NCI-H1930 (cell line): ENCODE measurements around the gene NEXN.

ENCODE experiments used
- DNase-seq, 2 experiments: peaks; one replicate each; lab custom pipeline; 2025; lab: John Stamatoyannopoulos, UW

The NEXN gene

GRCh38 chr1:77888081-77888780 is at the start of gene NEXN:
TSS of gene NEXN (plus strand) at chr1:77888624. CDS start at chr1:77916107, 27,483 bp downstream.
- DNase-seq, result peak in 1 of 2 experiments; percentile 17

DNA sequence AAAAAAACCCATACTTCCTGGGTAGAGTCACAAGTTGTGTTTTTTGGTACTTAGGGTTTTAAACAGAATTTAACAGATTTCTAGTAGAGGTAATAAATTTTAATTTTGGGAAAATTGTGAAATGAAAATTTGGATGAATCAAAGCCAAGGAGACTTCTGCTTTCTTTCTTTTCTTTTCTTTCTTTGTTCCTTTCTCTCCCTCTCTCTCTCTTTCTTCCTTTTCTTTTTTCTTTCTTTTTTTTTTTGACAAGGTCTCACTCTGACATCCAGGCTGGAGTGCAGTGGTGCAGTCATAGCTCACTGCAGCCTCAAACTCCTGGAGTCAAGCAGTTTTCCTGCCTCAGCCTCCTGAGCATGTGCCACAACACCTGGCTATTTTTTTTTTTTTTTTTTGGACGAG is 46.9 kb upstream of the NEXN start:
- no peak for DNase-seq

DNA sequence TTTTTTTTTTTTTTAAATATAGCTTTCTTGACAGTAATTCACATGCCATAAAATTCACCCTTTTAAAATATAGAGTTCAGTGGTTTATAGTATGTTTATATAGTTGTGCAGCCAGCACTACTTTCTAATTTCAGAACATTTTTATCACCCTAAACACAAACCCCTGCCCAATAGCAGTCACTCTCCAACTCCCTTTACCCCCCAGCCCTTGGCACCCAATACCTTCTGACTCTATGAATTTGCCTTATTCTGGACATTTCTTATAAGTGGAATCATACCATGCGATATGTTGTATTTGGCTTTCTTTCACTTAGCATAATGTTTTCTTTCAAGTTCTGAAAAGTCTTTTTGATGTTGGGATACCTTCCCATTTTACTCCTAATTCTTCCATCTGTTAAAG is 42.5 kb upstream of the NEXN start:
- no peak for DNase-seq

GRCh38 chr1:77846966-77847365 is 41.5 kb upstream of the NEXN start:
- DNase-seq, result no peak

DNA sequence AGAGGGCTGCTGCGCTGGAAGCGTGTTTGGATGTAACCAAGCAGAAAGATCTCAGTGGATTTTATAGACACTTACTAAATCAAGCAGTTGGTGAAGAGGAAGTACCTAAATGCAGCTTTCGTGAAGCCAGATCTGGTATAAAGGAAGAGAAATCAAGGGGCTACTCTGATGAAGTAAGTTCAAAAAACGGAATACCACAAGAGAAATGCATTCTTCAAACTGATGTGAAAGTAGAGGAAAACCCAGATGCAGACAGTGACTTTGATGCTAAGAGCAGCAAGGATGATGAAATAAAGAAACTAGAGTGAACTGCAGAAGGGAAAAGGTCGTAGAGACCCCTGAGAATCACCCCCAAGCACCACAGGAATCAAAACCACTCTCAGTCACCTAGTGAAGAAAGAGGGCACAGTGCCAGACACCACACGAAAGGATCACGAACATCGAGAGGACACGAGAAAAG is 40.8 kb upstream of the NEXN start:
- no peak for DNase-seq

- DNase-seq, result no peak
Observed at GRCh38 chr1:77850082-77850481, 38.3 kb upstream of the NEXN start.

DNA sequence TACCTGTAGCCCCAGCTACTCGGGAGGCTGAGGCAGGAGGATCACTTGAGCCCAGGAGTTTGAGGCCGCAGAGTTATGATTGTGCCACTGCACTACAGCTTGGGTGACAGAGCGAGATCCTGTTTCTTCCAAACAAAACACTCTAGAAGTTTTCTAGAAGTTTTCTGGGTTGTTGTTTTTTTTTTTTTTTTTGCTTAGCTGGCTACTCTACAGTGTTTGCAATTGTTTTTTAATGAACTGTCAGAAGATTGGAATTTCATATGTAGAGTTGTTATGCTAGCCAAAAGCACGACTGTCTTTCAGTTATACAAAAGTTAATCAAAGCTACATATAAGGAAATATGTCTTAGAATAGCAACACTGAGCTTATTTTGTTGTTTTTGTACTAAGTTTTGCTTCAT is 30.9 kb upstream of the NEXN start:
- DNase-seq, result no peak

GRCh38 chr1:77858725-77859124 is 29.7 kb upstream of the NEXN start:
- no peak for DNase-seq

DNA sequence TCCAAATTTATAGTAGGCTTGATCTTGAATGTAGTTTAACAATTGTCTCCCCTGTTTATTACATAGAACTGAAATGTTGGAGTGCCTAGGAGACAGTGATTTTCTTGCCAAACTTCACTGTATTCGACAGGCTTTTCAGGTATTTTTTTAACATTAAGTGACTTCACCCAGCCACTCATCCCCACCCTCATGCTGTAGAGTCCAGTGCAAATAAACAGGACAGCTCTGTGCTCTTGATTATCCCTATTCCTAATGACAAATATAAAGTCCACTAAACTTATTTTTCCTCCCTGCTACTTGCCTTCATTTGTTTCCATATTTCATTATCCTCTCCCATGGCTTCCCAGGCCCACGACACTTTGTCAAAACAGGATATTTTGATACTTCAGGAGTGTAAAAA is 29.2 kb upstream of the NEXN start:
- no peak for DNase-seq

DNA sequence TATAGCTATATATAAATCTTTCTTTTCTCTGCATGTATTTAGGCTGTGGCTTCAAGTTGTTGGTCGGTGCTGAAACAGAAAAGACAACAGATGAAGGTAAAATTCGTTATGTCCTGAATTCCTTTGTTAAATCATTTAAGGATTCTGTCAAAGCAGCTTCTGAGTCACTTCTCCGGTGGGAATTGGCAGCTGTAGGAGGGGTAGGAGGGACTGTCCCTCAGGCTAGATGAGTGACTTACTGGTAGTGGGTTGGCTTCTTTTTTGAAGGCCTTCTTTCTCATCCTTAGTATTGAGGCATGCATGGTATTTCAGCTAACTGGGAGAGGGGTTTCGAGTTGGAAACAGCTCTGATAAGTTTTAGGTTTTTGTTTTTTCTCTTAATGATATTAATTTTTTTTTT is 22.1 kb upstream of the NEXN start:
- DNase-seq, result no peak

DNA sequence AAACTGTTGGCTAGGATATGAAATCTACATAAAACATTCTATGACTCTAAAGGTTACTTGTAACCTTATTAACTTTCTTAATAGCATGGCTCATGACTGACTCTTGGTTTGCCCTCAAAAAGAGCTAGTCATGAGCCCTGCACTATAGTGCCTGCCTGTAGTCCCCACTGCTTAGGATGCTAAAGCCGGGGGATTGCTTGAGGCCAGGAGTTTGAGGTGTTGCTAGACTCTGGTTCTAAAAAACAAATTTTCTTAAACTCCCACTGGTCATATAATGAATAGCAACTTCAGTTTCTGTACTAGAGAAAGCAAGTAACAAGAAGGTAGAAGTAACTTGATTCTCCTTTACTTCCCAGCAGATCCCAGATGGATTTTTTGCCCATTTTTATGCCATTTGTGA is 15.8 kb upstream of the NEXN start:
- DNase-seq, result no peak

GRCh38 chr1:77873461-77873860 is 15.0 kb upstream of the NEXN start:
- DNase-seq, result no peak

DNA sequence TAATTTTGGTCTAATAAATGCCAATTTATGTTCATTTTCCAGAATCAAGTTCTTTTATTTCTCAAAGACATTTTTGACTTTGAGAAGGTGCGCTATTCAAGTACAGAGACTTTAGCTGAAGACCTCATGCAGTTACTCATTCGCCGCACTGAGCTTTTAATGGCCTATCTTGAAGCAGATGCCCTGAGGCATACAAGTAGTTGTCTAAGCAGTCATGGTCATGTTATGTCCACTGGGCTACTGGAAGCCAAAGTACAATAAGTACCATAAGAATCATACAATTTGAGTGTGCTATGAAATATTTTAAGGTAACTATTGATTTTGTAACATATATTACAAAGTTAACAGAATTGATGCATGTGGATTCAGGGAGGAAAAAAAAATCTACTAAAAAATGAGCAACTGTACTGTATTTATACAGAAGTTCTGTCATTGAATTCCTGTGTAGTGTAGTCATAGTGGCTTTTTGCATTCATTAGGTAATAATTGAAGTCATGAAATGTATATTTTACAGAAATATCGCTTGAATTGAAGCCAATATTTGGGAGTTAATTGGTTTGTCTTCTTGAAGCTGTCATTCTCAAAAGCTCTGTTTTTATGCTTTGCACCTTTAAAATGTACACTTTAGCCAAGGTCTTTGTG is 13.5 kb upstream of the NEXN start:
- no peak for DNase-seq

GRCh38 chr1:77876884-77877283 is 11.5 kb upstream of the NEXN start:
- no peak for DNase-seq

GRCh38 chr1:77881061-77881460 is 7.4 kb upstream of the NEXN start:
- no peak for DNase-seq

- DNase-seq, result no peak
Observed at GRCh38 chr1:77882411-77882810, 6.0 kb upstream of the NEXN start.

GRCh38 chr1:77888781-77889642 is 588 bp downstream of the NEXN start:
- DNase-seq, result no peak

DNA sequence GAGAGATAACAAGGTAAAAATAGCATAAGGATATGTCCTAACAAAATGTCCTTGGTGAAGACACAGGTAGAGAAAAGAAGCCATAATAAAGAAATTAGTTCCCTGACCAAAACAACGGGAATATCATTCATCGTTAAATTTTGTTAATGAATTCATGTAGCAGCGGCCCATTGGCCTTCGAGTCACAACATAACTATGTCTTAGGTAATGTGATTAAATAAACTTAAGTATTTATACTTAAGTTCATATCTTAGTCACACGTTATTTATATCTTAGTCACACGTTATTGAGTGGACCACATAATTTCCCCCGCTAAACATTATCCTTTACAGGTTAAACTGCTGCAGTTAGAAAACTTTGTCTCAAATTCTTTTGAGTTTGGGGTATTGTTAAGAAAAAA is 1.2 kb downstream of the NEXN start:
- no peak for DNase-seq

DNA sequence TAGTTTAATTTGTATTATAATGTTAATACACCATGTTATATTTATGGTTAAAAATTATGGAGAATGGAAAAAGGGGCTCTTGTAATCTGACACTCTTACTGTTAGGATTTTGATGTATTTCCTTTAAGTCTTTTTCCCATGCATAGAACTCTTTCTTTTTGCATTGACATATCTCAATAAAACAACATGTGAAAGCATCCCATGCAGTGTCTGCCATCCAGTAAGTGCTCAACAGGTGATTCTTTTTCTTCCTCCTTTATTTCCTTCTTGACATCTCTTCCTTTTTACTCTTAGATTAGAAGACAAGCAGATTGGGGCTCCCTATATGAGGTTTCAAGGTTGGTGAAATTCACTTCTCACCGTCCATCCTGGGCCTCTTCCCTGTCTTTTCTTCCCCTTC is 2.8 kb downstream of the NEXN start:
- no peak for DNase-seq

DNA sequence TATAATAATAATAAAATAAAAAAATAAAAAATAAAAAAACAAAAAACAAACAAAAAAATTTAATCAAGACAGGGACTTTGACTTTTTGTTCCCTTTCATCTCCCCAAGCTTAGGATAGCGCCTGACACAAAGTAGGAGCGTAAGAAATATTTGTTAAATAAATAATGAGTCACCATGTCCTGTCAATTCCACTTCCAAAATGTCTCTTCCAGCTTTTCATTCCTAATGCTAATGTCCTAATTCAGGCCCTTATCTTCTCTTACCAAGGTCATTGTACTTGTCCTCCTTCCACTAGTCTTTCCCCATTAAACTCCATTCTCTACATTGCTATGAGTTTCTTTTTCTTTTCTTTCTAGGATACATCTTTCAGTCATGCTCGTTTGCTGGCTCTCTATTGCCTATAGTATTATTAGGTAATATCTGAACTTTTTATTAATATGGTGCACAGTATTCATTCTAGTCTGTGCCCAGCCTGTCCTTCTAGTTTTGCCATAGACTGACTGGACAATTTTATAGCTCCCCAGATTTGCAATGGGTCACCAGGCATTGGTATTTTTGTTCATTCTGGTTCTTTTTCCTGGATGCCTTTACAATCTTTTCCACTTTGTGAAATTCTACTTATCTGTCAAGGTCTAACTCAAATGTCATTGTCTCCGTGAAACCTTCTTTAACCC is 11.4 kb downstream of the NEXN start:
- no peak for DNase-seq

- peak in 1 of 2 experiments; percentile 2 for DNase-seq
Observed at GRCh38 chr1:77900687-77901293, 12.4 kb downstream of the NEXN start.

- no peak for DNase-seq
Observed at GRCh38 chr1:77905603-77906002, 17.2 kb downstream of the NEXN start.
